ENCODE results near the gene EPHB1. TPM values are rescaled to one million over a fixed set of nuclear protein-coding genes. Genes with fewer than 3 reads are reported as not detected.
"Not testable (repeated sequence)": the region's sequence is repeated elsewhere in the genome, so short reads cannot be mapped to it uniquely, and the experiment has no call there.

The EPHB1 gene
- total RNA-seq, 1 experiment from 2014 or later, result not detected

- DNase-seq (ENCODE audit: low read depth, low spot score), result no peak
- in situ Hi-C loops (cut with HindIII; ENCODE audit: low pct_unique_long_range_greater_than_20kb, low sequenced_read_pairs), result no loop called here
Observed at GRCh38 chr3:134769287-134769868, 25.7 kb upstream of the EPHB1 start.

GRCh38 chr3:134772011-134772410, 23.0 kb upstream of the EPHB1 start:
- in situ Hi-C loops (cut with HindIII; ENCODE audit: low pct_unique_long_range_greater_than_20kb, low sequenced_read_pairs), result no loop called here
- DNase-seq (ENCODE audit: low read depth, low spot score), result no peak

GRCh38 chr3:134772591-134772990, 22.5 kb upstream of the EPHB1 start:
- in situ Hi-C loops (cut with HindIII; ENCODE audit: low pct_unique_long_range_greater_than_20kb, low sequenced_read_pairs), result no loop called here
- no peak for DNase-seq (ENCODE audit: low read depth, low spot score)

GRCh38 chr3:134775831-134776230, 19.2 kb upstream of the EPHB1 start:
- in situ Hi-C loops (cut with HindIII; ENCODE audit: low pct_unique_long_range_greater_than_20kb, low sequenced_read_pairs), result no loop called here

GRCh38 chr3:134776518-134776917, 18.5 kb upstream of the EPHB1 start:
- in situ Hi-C loops (cut with HindIII; ENCODE audit: low pct_unique_long_range_greater_than_20kb, low sequenced_read_pairs), result no loop called here
- DNase-seq (ENCODE audit: low read depth, low spot score), result no peak

More at GRCh38 chr3:134775831-134776230, 19.2 kb upstream of the EPHB1 start:
- DNase-seq (ENCODE audit: low read depth, low spot score), result no peak

GRCh38 chr3:134777341-134777740, 17.7 kb upstream of the EPHB1 start:
- in situ Hi-C loops (cut with HindIII; ENCODE audit: low pct_unique_long_range_greater_than_20kb, low sequenced_read_pairs), result no loop called here
- DNase-seq (ENCODE audit: low read depth, low spot score), result no peak

GRCh38 chr3:134788283-134788682, 6.8 kb upstream of the EPHB1 start:
- in situ Hi-C loops (cut with HindIII; ENCODE audit: low pct_unique_long_range_greater_than_20kb, low sequenced_read_pairs); DNase-seq (ENCODE audit: low read depth, low spot score): not testable (repeated sequence)

GRCh38 chr3:134790065-134790464, 5.0 kb upstream of the EPHB1 start:
- DNase-seq (ENCODE audit: low read depth, low spot score), result no peak
- in situ Hi-C loops (cut with HindIII; ENCODE audit: low pct_unique_long_range_greater_than_20kb, low sequenced_read_pairs), result no loop called here

- no peak for DNase-seq (ENCODE audit: low read depth, low spot score)
- in situ Hi-C loops (cut with HindIII; ENCODE audit: low pct_unique_long_range_greater_than_20kb, low sequenced_read_pairs), result no loop called here
Observed at GRCh38 chr3:134791992-134792391, 3.1 kb upstream of the EPHB1 start.

GRCh38 chr3:134792700-134793099, 2.4 kb upstream of the EPHB1 start:
- no peak for DNase-seq (ENCODE audit: low read depth, low spot score)
- in situ Hi-C loops (cut with HindIII; ENCODE audit: low pct_unique_long_range_greater_than_20kb, low sequenced_read_pairs), result no loop called here

- DNase-seq (ENCODE audit: low read depth, low spot score), result no peak
- in situ Hi-C loops (cut with HindIII; ENCODE audit: low pct_unique_long_range_greater_than_20kb, low sequenced_read_pairs), result no loop called here
Observed at GRCh38 chr3:134793562-134793961, 1.5 kb upstream of the EPHB1 start.

- in situ Hi-C loops (cut with HindIII; ENCODE audit: low pct_unique_long_range_greater_than_20kb, low sequenced_read_pairs), result no loop called here
- DNase-seq (ENCODE audit: low read depth, low spot score), result no peak
Observed at GRCh38 chr3:134794323-134794722, 737 bp upstream of the EPHB1 start.

GRCh38 chr3:134795746-134796280, 753 bp downstream of the EPHB1 start:
- no peak for DNase-seq (ENCODE audit: low read depth, low spot score)
- in situ Hi-C loops (cut with HindIII; ENCODE audit: low pct_unique_long_range_greater_than_20kb, low sequenced_read_pairs), result no loop called here

GRCh38 chr3:134796281-134797056, 1.4 kb downstream of the EPHB1 start:
- DNase-seq (ENCODE audit: low read depth, low spot score), result no peak
- in situ Hi-C loops (cut with HindIII; ENCODE audit: low pct_unique_long_range_greater_than_20kb, low sequenced_read_pairs), result no loop called here

GRCh38 chr3:134797057-134797740, 2.1 kb downstream of the EPHB1 start:
- in situ Hi-C loops (cut with HindIII; ENCODE audit: low pct_unique_long_range_greater_than_20kb, low sequenced_read_pairs), result no loop called here
- no peak for DNase-seq (ENCODE audit: low read depth, low spot score)

GRCh38 chr3:134797741-134798451, 2.8 kb downstream of the EPHB1 start:
- in situ Hi-C loops (cut with HindIII; ENCODE audit: low pct_unique_long_range_greater_than_20kb, low sequenced_read_pairs), result no loop called here
- no peak for DNase-seq (ENCODE audit: low read depth, low spot score)

- DNase-seq (ENCODE audit: low read depth, low spot score), result no peak
- in situ Hi-C loops (cut with HindIII; ENCODE audit: low pct_unique_long_range_greater_than_20kb, low sequenced_read_pairs), result no loop called here
Observed at GRCh38 chr3:134798681-134799311, 3.7 kb downstream of the EPHB1 start.
